ENCODE data around the gene RFX8.

RFX8 gene

GRCh38 chr2:101480764-101481163 lies 5.9 kb upstream of the RFX8 start:
- H3K27ac ChIP-seq: no peak overlapping the region
- TF ChIP-seq CTCF (IDR thresholded peaks at IDR 0.05) (no peak), ZFX (IDR thresholded peaks at IDR 0.05; ENCODE audit: borderline replicate concordance) (no peak)

- H3K27ac ChIP-seq: no peak overlapping the region
- no peak for TF ChIP-seq ZFX (IDR thresholded peaks at IDR 0.05; ENCODE audit: borderline replicate concordance)
- no peak for TF ChIP-seq CTCF (IDR thresholded peaks at IDR 0.05)
Observed at GRCh38 chr2:101479810-101480209, 4.9 kb upstream of the RFX8 start.

GRCh38 chr2:101479328-101479727 lies 4.4 kb upstream of the RFX8 start:
- no peak for TF ChIP-seq ZFX (IDR thresholded peaks at IDR 0.05; ENCODE audit: borderline replicate concordance)
- no peak for TF ChIP-seq CTCF (IDR thresholded peaks at IDR 0.05)
- no peak overlapping the region for H3K27ac ChIP-seq

GRCh38 chr2:101478181-101479001 lies 3.5 kb upstream of the RFX8 start:
- H3K27ac ChIP-seq: no peak overlapping the region
- TF ChIP-seq CTCF (IDR thresholded peaks at IDR 0.05): no peak
- no peak for TF ChIP-seq ZFX (IDR thresholded peaks at IDR 0.05; ENCODE audit: borderline replicate concordance)

- no peak for TF ChIP-seq ZFX (IDR thresholded peaks at IDR 0.05; ENCODE audit: borderline replicate concordance)
- TF ChIP-seq CTCF (IDR thresholded peaks at IDR 0.05): no peak
- no peak overlapping the region for H3K27ac ChIP-seq
Observed at GRCh38 chr2:101477556-101477955, 2.6 kb upstream of the RFX8 start.

- H3K27ac ChIP-seq: no peak overlapping the region
- TF ChIP-seq CTCF (IDR thresholded peaks at IDR 0.05) (no peak), ZFX (IDR thresholded peaks at IDR 0.05; ENCODE audit: borderline replicate concordance) (no peak)
Observed at GRCh38 chr2:101476605-101477208, 1.8 kb upstream of the RFX8 start.
